Stimulated activated CD4-positive, alpha-beta T cell treated with anti-CD3 and anti-CD28 coated beads, Interleukin-15, amount 100 ng/mL, for 24 hours (primary cell): ENCODE results near the gene RARB.

Experiments
- DNase-seq: peaks from one replicate; pipeline ENCODE4 v3.0.0-alpha.2; 2020

Gene RARB

GRCh38 chr3:25427942-25428788 lies at the start of gene RARB:
Gene RARB, plus strand, starts transcription at chr3:25428263. Its CDS starts 469 bp downstream, at chr3:25428732.
- no peak for DNase-seq

- DNase-seq = no peak
These were observed 49.2 kb upstream of the RARB start for GRCh38 chr3:25378786-25379311.

- no peak for DNase-seq
These were observed 47.8 kb upstream of the RARB start for GRCh38 chr3:25380222-25380739.

- no peak for DNase-seq
These were observed 47.0 kb upstream of the RARB start for GRCh38 chr3:25381083-25381482.

- no peak for DNase-seq
These were observed 43.6 kb upstream of the RARB start for GRCh38 chr3:25384471-25384870.

- DNase-seq = no peak
These were observed 42.1 kb upstream of the RARB start for GRCh38 chr3:25385807-25386460.

- no peak for DNase-seq
These were observed 41.3 kb upstream of the RARB start for GRCh38 chr3:25386686-25387255.

GRCh38 chr3:25390605-25391004 lies 37.5 kb upstream of the RARB start:
- DNase-seq = no peak

- no peak for DNase-seq
These were observed 31.8 kb upstream of the RARB start for GRCh38 chr3:25396251-25396650.

GRCh38 chr3:25396686-25397085 lies 31.4 kb upstream of the RARB start:
- DNase-seq = no peak

GRCh38 chr3:25397150-25397549 lies 30.9 kb upstream of the RARB start:
- DNase-seq = no peak

- no peak for DNase-seq
These were observed 27.5 kb upstream of the RARB start for GRCh38 chr3:25400587-25400986.

GRCh38 chr3:25403968-25404367 lies 24.1 kb upstream of the RARB start:
- no peak for DNase-seq

GRCh38 chr3:25404569-25404968 lies 23.5 kb upstream of the RARB start:
- DNase-seq = no peak

GRCh38 chr3:25405335-25405734 lies 22.7 kb upstream of the RARB start:
- DNase-seq = no peak

- DNase-seq = no peak
These were observed 17.4 kb upstream of the RARB start for GRCh38 chr3:25410703-25411102.

GRCh38 chr3:25412269-25412668 lies 15.8 kb upstream of the RARB start:
- DNase-seq = no peak

GRCh38 chr3:25416176-25416575 lies 11.9 kb upstream of the RARB start:
- no peak for DNase-seq

- DNase-seq = no peak
These were observed 9.5 kb upstream of the RARB start for GRCh38 chr3:25418596-25418995.

GRCh38 chr3:25419251-25419650 lies 8.8 kb upstream of the RARB start:
- no peak for DNase-seq

GRCh38 chr3:25420147-25420546 lies 7.9 kb upstream of the RARB start:
- no peak for DNase-seq

- no peak for DNase-seq
These were observed 7.2 kb upstream of the RARB start for GRCh38 chr3:25420885-25421284.

GRCh38 chr3:25421747-25422146 lies 6.3 kb upstream of the RARB start:
- no peak for DNase-seq
